ENCODE results near the gene ANXA11.

ANXA11 gene

GRCh38 chr10:80166581-80167470, 38.5 kb downstream of the ANXA11 start:
- no peak overlapping the region for H2AFZ ChIP-seq (ENCODE audit: low read depth, low read length)
- H3K4me3 ChIP-seq (ENCODE audit: low read depth in 1 of 2, low read length in 2 of 2), result no peak overlapping the region
- H4K20me1 ChIP-seq (ENCODE audit: insufficient read depth, low read length), result peaks cover 46% of the 10 kb centered on the region
- H3K36me3 ChIP-seq (ENCODE audit: insufficient read depth, low read length), result peaks cover 56% of the 10 kb centered on the region
- no peaks in the 10 kb centered on the region for H3K9me3 ChIP-seq (ENCODE audit: insufficient read depth, low read length, severe bottlenecking)
- no peaks in the 10 kb centered on the region for H3K79me2 ChIP-seq (ENCODE audit: insufficient read depth, low read length)
- no peaks in the 10 kb centered on the region for H3K4me1 ChIP-seq (ENCODE audit: insufficient read depth, low read length)
- H3K27ac ChIP-seq (ENCODE audit: low read length), result no peak overlapping the region
- TF ChIP-seq EZH2 (IDR thresholded peaks at IDR 0.05; ENCODE audit: borderline replicate concordance, low read depth, low read length, severe bottlenecking), result no peak
- TF ChIP-seq, protein P1, sequence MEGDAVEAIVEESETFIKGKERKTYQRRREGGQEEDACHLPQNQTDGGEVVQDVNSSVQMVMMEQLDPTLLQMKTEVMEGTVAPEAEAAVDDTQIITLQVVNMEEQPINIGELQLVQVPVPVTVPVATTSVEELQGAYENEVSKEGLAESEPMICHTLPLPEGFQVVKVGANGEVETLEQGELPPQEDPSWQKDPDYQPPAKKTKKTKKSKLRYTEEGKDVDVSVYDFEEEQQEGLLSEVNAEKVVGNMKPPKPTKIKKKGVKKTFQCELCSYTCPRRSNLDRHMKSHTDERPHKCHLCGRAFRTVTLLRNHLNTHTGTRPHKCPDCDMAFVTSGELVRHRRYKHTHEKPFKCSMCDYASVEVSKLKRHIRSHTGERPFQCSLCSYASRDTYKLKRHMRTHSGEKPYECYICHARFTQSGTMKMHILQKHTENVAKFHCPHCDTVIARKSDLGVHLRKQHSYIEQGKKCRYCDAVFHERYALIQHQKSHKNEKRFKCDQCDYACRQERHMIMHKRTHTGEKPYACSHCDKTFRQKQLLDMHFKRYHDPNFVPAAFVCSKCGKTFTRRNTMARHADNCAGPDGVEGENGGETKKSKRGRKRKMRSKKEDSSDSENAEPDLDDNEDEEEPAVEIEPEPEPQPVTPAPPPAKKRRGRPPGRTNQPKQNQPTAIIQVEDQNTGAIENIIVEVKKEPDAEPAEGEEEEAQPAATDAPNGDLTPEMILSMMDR (IDR thresholded peaks at IDR 0.05; ENCODE audit: borderline replicate concordance, extremely low read depth, low read length, poor library complexity, severe bottlenecking), result no peak
- H3K27me3 ChIP-seq (ENCODE audit: insufficient read depth, low read length, poor library complexity), result no peaks in the 10 kb centered on the region
- H3K9ac ChIP-seq (ENCODE audit: low read depth, low read length), result no peak overlapping the region
- DNase-seq, result no peak
- H3K4me2 ChIP-seq (ENCODE audit: insufficient read depth, low read length), result no peak overlapping the region
- no peak for ATAC-seq (ENCODE audit: insufficient read depth, low read depth)

DNA sequence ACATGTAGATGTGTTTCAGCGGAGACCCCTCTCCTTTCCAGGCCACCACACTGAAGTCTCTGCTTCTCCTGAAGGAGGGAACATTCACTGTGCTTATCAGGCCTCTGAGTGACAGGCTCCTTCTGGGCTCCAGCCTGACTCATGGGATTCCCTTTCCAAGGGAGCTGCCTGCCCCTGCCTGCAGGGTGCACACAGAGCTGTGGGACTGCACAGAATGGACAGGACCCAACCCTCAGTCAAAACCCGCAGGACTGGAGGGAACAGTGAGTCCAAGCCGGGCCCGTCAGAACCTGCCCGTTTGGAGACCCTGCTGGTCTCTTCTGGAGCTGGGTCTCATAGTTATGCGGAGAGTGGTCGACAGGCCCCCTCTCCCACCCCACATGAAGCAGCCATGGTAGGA, 40.2 kb downstream of the ANXA11 start:
- no peak for TF ChIP-seq EZH2 (IDR thresholded peaks at IDR 0.05; ENCODE audit: borderline replicate concordance, low read depth, low read length, severe bottlenecking)
- TF ChIP-seq, protein P1 (IDR thresholded peaks at IDR 0.05; ENCODE audit: borderline replicate concordance, extremely low read depth, low read length, poor library complexity, severe bottlenecking), result no peak
- Histone ChIP-seq H3K79me2 (ENCODE audit: insufficient read depth, low read length) (no peaks in the 10 kb centered on the region), H2AFZ (ENCODE audit: low read depth, low read length) (no peak overlapping the region), H4K20me1 (ENCODE audit: insufficient read depth, low read length) (peaks cover 32% of the 10 kb centered on the region), H3K9ac (ENCODE audit: low read depth, low read length) (no peak overlapping the region), H3K9me3 (ENCODE audit: insufficient read depth, low read length, severe bottlenecking) (no peaks in the 10 kb centered on the region), H3K27ac (ENCODE audit: low read length) (no peak overlapping the region), H3K4me2 (ENCODE audit: insufficient read depth, low read length) (no peak overlapping the region), H3K4me3 (ENCODE audit: low read depth in 1 of 2, low read length in 2 of 2) (no peak overlapping the region), H3K27me3 (ENCODE audit: insufficient read depth, low read length, poor library complexity) (no peaks in the 10 kb centered on the region), H3K36me3 (ENCODE audit: insufficient read depth, low read length) (peaks cover 71% of the 10 kb centered on the region), H3K4me1 (ENCODE audit: insufficient read depth, low read length) (no peaks in the 10 kb centered on the region)
- ATAC-seq (ENCODE audit: insufficient read depth, low read depth) (no peak), DNase-seq (no peak)

- no peak overlapping the region for H3K4me3 ChIP-seq (ENCODE audit: low read depth in 1 of 2, low read length in 2 of 2)
- no peaks in the 10 kb centered on the region for H3K4me1 ChIP-seq (ENCODE audit: insufficient read depth, low read length)
- TF ChIP-seq, protein P1 (IDR thresholded peaks at IDR 0.05; ENCODE audit: borderline replicate concordance, extremely low read depth, low read length, poor library complexity, severe bottlenecking), result no peak
- TF ChIP-seq EZH2 (IDR thresholded peaks at IDR 0.05; ENCODE audit: borderline replicate concordance, low read depth, low read length, severe bottlenecking), result no peak
- H3K27me3 ChIP-seq (ENCODE audit: insufficient read depth, low read length, poor library complexity), result no peaks in the 10 kb centered on the region
- peaks cover 29% of the 10 kb centered on the region for H4K20me1 ChIP-seq (ENCODE audit: insufficient read depth, low read length)
- ATAC-seq (ENCODE audit: insufficient read depth, low read depth) (no peak), DNase-seq (no peak)
- no peak overlapping the region for H3K27ac ChIP-seq (ENCODE audit: low read length)
- no peak overlapping the region for H3K9ac ChIP-seq (ENCODE audit: low read depth, low read length)
- no peak overlapping the region for H2AFZ ChIP-seq (ENCODE audit: low read depth, low read length)
- no peak overlapping the region for H3K4me2 ChIP-seq (ENCODE audit: insufficient read depth, low read length)
- peaks cover 74% of the 10 kb centered on the region for H3K36me3 ChIP-seq (ENCODE audit: insufficient read depth, low read length)
- no peaks in the 10 kb centered on the region for H3K79me2 ChIP-seq (ENCODE audit: insufficient read depth, low read length)
- H3K9me3 ChIP-seq (ENCODE audit: insufficient read depth, low read length, severe bottlenecking), result no peaks in the 10 kb centered on the region
Observed at GRCh38 chr10:80164596-80164995, 40.7 kb downstream of the ANXA11 start.

Measured in DND-41 (cell line).